Measurements from ENCODE around the gene CNOT4.
A peak's percentile ranks its signal among the peaks of the same experiment; 100 is the strongest.

The CNOT4 gene

DNA sequence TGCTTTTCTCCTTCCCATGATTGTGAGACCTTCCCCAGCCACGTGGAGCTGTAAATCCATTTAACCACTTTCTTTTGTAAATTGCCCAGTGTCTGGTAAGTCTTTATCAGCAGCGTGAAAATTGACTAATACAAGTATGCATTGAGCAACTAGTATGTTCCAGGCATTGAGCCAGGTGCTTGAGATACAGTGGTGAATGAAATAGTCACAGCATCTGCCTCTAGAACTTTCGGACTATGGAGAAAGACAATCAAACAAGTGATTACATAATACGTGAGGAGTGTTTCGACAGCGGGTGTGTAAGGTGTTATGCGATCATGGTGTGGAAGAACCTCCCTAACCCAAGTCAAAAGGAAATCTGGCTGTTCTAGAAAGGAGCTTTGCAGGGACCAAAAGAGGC lies 26.2 kb upstream of the CNOT4 start:
- no peaks in the 10 kb centered on the region for H3K27me3 ChIP-seq (ENCODE audit: insufficient read depth, poor library complexity, severe bottlenecking)
- H3K4me3 ChIP-seq (replicated peaks; ENCODE audit: insufficient read depth, low read length), result no peak overlapping the region
- peak; percentile 79 to 91 for DNase-seq (ENCODE audit: low read depth in 1 of 2, low spot score in 1 of 2)
- TF ChIP-seq SPI1 (IDR thresholded peaks at IDR 0.05; ENCODE audit: borderline replicate concordance, low read depth), result no peak
- peak; percentile 36; the same call in 1 of the 2 replicates for TF ChIP-seq POLR2AphosphoS5 (IDR thresholded peaks at IDR 0.05; ENCODE audit: low read depth)
- TF ChIP-seq, protein P1, sequence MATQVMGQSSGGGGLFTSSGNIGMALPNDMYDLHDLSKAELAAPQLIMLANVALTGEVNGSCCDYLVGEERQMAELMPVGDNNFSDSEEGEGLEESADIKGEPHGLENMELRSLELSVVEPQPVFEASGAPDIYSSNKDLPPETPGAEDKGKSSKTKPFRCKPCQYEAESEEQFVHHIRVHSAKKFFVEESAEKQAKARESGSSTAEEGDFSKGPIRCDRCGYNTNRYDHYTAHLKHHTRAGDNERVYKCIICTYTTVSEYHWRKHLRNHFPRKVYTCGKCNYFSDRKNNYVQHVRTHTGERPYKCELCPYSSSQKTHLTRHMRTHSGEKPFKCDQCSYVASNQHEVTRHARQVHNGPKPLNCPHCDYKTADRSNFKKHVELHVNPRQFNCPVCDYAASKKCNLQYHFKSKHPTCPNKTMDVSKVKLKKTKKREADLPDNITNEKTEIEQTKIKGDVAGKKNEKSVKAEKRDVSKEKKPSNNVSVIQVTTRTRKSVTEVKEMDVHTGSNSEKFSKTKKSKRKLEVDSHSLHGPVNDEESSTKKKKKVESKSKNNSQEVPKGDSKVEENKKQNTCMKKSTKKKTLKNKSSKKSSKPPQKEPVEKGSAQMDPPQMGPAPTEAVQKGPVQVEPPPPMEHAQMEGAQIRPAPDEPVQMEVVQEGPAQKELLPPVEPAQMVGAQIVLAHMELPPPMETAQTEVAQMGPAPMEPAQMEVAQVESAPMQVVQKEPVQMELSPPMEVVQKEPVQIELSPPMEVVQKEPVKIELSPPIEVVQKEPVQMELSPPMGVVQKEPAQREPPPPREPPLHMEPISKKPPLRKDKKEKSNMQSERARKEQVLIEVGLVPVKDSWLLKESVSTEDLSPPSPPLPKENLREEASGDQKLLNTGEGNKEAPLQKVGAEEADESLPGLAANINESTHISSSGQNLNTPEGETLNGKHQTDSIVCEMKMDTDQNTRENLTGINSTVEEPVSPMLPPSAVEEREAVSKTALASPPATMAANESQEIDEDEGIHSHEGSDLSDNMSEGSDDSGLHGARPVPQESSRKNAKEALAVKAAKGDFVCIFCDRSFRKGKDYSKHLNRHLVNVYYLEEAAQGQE (IDR thresholded peaks at IDR 0.05; ENCODE audit: insufficient replicate concordance, low read depth), result no peak
- TF ChIP-seq, protein P2, sequence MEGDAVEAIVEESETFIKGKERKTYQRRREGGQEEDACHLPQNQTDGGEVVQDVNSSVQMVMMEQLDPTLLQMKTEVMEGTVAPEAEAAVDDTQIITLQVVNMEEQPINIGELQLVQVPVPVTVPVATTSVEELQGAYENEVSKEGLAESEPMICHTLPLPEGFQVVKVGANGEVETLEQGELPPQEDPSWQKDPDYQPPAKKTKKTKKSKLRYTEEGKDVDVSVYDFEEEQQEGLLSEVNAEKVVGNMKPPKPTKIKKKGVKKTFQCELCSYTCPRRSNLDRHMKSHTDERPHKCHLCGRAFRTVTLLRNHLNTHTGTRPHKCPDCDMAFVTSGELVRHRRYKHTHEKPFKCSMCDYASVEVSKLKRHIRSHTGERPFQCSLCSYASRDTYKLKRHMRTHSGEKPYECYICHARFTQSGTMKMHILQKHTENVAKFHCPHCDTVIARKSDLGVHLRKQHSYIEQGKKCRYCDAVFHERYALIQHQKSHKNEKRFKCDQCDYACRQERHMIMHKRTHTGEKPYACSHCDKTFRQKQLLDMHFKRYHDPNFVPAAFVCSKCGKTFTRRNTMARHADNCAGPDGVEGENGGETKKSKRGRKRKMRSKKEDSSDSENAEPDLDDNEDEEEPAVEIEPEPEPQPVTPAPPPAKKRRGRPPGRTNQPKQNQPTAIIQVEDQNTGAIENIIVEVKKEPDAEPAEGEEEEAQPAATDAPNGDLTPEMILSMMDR (IDR thresholded peaks at IDR 0.05; ENCODE audit: insufficient read depth, low read length), result no peak
- no peak overlapping the region for H3K27ac ChIP-seq (replicated peaks)

DNA sequence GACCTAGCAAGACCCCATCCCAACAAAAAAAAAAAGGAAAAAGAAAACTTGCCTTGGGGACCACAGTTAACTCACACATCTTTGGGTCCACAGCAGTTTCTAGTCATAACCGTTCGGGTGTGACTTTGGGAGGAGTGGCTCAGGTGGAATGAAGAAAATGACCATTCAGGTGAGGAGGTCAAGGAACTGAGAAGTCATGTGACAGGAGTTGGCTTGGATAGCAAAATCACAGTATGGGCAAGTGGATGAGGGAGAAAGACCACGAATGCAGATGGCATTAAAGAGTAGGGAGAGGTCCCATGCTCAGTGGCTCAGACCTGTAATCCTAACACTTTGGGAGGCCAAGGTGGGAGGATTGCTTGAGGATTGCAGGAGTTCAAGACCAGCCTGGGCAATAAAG lies 17.1 kb upstream of the CNOT4 start:
- Histone ChIP-seq H3K27me3 (ENCODE audit: insufficient read depth, poor library complexity, severe bottlenecking) (no peaks in the 10 kb centered on the region), H3K27ac (replicated peaks) (no peak overlapping the region), H3K4me3 (replicated peaks; ENCODE audit: insufficient read depth, low read length) (no peak overlapping the region)
- TF ChIP-seq GABPA (IDR thresholded peaks at IDR 0.05; ENCODE audit: low read depth) (no peak), POLR2AphosphoS5 (IDR thresholded peaks at IDR 0.05; ENCODE audit: low read depth) (no peak), SPI1 (IDR thresholded peaks at IDR 0.05; ENCODE audit: borderline replicate concordance, low read depth) (no peak)
- TF ChIP-seq, protein P2 (IDR thresholded peaks at IDR 0.05; ENCODE audit: insufficient read depth, low read length), result no peak
- TF ChIP-seq, protein P1 (IDR thresholded peaks at IDR 0.05; ENCODE audit: insufficient replicate concordance, low read depth), result no peak
- no peak for DNase-seq (ENCODE audit: low read depth in 1 of 2, low spot score in 1 of 2)

DNA sequence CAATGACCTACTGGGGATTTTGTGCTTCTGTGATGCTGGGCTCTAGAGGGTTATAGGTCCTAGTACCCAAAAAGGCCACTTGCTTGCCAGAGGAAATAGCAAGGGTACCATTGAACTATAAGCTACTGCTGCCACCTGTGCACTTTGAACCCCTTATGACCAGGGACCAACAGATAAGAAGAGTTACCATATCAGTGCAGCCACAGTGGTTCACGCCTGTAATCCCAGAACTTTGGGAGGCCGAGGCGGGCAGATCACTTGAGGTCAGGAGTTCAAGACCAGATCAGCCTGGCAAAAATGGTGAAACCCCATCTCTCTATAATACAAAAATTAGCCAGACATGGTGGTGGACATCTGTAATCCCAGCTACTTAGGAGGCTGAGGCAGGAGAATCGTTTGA lies 15.5 kb upstream of the CNOT4 start:
- TF ChIP-seq, protein P1 (IDR thresholded peaks at IDR 0.05; ENCODE audit: insufficient replicate concordance, low read depth), result no peak
- TF ChIP-seq, protein P2 (IDR thresholded peaks at IDR 0.05; ENCODE audit: insufficient read depth, low read length), result no peak
- no peak for TF ChIP-seq POLR2AphosphoS5 (IDR thresholded peaks at IDR 0.05; ENCODE audit: low read depth)
- no peak for TF ChIP-seq GABPA (IDR thresholded peaks at IDR 0.05; ENCODE audit: low read depth)
- TF ChIP-seq SPI1 (IDR thresholded peaks at IDR 0.05; ENCODE audit: borderline replicate concordance, low read depth), result no peak
- no peak for DNase-seq (ENCODE audit: low read depth in 1 of 2, low spot score in 1 of 2)
- Histone ChIP-seq H3K27me3 (ENCODE audit: insufficient read depth, poor library complexity, severe bottlenecking) (no peaks in the 10 kb centered on the region), H3K4me3 (replicated peaks; ENCODE audit: insufficient read depth, low read length) (no peak overlapping the region), H3K27ac (replicated peaks) (no peak overlapping the region)
